Erythroblast (primary cell): ENCODE data around the gene PKM.

Source experiments
- GATA1 ChIP-seq: IDR thresholded peaks from 2 replicates; pipeline ENCODE4 v1.6.1; 2011; ENCODE audit warnings: low read depth, mild to moderate bottlenecking, control low read depth, low read length, moderate library complexity
- POLR2A ChIP-seq: IDR thresholded peaks from 2 replicates; pipeline ENCODE4 v1.6.1; 2011; ENCODE audit warnings: mild to moderate bottlenecking, low read length

DNA sequence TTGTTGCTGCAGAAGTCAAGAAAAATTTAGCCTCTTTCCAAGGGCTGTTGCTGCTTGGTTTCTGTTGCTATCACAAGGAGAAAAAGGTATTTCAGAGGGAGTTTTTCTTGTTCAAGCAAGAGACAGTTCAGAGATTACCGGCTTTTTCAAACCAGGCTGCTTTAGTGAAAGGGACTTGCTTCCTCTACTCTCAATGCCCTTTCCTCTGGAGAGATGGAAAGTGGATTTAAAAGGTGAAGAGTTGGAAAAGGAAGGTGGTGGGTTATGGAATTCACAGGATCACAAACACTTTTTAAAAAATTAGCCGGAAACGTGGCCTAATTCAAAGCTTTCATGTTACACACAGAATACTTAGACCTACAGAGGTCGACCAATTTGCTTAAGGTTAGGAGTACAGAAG is 40.2 kb upstream of the PKM start:
- no peak for TF ChIP-seq POLR2A
- TF ChIP-seq GATA1: no peak
